Activated naive CD4-positive, alpha-beta T cell treated with anti-CD3 and anti-CD28 coated beads, Interleukin-2, amount 50 U/mL, for 72 hours (primary cell): Measurements from ENCODE around the gene TMOD4. TPM values are rescaled to one million over a fixed set of nuclear protein-coding genes. Genes with fewer than 3 reads are reported as not detected.

Experiments used
- ATAC-seq, 2 donors: fragments of 150-1000 bp; cut with Tn5 transposase; 2 replicates each; pipeline ENCODE4 v1.10.0; 2021; ENCODE audit warnings: mild to moderate bottlenecking in 2 of 2, moderate library complexity in 2 of 2
- DNase-seq, 2 donors: peaks; one replicate each; pipeline ENCODE4 v3.0.0; 2021 to 2022; ENCODE audit warnings: low spot score in 2 of 2
- H3K27ac Mint-ChIP-seq, 2 donors: one replicate each; pipeline ENCODE4 v1.8.0; 2022; ENCODE audit warnings: mild to moderate bottlenecking in 2 of 2, mixed read lengths in 2 of 2
- H3K36me3 Mint-ChIP-seq, 2 donors: one replicate each; pipeline ENCODE4 v1.8.0; 2022; ENCODE audit warnings: mixed read lengths in 2 of 2
- H3K9me3 Mint-ChIP-seq, 2 donors: one replicate each; pipeline ENCODE4 v1.8.0; 2022; ENCODE audit warnings: mixed read lengths in 2 of 2
- total RNA-seq, 2 donors: library from RNA; stranded (reverse); gene quantifications; one replicate each; pipeline ENCODE4 v1.2.3, GENCODE V29; 2022

Gene TMOD4
- total RNA-seq, 2 donors from 2014 or later, result 0.77 to 0.78 TPM

DNA sequence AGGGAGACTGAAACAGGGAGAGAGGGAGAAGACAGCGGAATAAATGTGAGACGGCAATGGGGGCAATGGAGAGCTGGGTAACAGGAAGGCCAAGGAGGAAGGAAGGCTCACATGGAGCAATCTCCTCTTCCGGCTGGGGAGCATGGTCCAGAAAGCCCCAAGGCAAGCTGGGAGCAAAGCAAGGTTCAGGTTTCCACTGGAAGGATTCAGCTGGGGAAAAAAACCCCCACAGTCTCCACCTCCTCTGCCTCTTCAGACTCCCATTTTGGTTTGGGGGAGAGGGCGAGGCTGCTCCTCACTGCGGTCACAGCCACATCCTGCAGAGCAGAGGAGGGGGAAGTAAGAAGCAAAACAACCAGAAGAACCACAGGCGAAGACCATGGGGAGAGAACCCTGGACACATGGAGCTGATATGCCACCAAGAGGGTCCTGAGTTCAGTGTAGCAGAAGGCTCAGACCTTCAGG, 18.7 kb downstream of the TMOD4 start:
- ATAC-seq (peak; percentile 47 to 66), DNase-seq (peak; percentile 50 to 77)
- Mint-ChIP-seq H3K36me3 (peaks cover 28 to 33% of the 10 kb centered on the region in 2 donors), H3K9me3 (no peaks in the 10 kb centered on the region), H3K27ac (peak overlapping the region; percentile 97)

DNA sequence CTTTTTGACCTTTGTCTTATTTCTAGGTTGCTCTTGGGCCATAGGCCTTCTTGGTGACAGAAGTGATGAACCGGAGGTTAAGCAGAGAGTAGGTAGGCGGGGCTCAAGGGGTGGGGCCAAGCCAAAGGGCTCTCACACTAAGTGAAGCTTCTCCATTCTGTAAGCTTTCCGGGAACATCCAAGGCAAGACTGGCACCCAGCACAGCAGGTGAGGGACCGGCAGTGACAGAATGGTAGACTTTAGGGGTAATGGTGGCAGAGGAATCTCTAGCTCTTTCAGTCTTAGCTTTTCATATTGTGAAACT, 19.3 kb downstream of the TMOD4 start, which contains the start of gene TNFAIP8L2:
TSS of gene TNFAIP8L2 (plus strand) at position 135 of the 305 bp plus-strand sequence. CDS start 2,049 bp downstream, outside the sequence.
- no peaks in the 10 kb centered on the region for H3K9me3 Mint-ChIP-seq
- ATAC-seq, result peak; percentile 84 to 86

DNA sequence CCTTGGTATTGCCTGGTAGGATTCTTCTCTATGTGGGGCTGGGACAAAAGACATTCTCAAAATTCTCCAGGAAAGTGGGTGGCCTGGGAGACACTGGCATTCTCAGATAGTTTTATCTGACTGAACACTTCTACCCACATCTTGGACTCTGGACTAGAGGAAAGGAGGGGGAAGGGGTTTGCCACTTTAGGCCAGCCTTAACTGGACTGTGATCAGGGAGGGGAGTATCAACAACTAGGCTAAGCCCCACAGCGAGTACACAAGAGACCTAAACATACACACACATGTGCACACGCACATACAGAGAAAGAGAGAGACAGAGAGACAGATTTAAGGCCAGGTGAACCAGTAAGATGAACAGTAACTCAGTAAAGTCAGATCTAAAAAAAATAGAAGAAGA, 28.1 kb downstream of the TMOD4 start:
- DNase-seq (no peak), ATAC-seq (no peak)
- no peaks in the 10 kb centered on the region for H3K9me3 Mint-ChIP-seq
- peak overlapping the region in 1 of 2 donors; percentile 64 for H3K27ac Mint-ChIP-seq
- H3K36me3 Mint-ChIP-seq, result no peaks in the 10 kb centered on the region

More for the DNA sequence above, 19.3 kb downstream of the TMOD4 start, which contains the start of gene TNFAIP8L2:
- Mint-ChIP-seq H3K36me3 (peaks cover 28 to 33% of the 10 kb centered on the region in 2 donors), H3K27ac (peak within 1 kb of the TSS; percentile 97)
- peak in 1 of 2 donors; percentile 73 for DNase-seq

DNA sequence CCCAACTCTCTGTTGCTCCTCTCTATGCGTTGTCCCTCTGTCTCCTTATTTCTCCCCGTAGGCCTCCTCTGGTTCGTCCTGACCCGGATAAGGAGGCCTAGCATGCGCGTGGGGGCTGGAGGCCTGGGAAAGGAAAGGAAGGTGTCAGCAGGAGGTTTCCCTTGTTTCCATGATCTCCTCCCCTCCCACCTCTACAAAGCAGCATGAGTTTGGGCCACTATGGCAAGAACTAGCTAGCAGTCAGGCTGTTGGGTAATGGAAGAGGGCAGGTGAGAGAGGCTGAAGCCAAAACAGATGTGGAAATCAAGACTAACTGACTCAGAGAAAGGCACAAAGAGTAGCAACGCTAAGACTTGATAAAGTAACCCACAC, 28.7 kb downstream of the TMOD4 start:
- no peak for DNase-seq
- Mint-ChIP-seq H3K9me3 (no peaks in the 10 kb centered on the region), H3K27ac (peak overlapping the region in 1 of 2 donors; percentile 64), H3K36me3 (no peaks in the 10 kb centered on the region)
- ATAC-seq, result no peak

DNA sequence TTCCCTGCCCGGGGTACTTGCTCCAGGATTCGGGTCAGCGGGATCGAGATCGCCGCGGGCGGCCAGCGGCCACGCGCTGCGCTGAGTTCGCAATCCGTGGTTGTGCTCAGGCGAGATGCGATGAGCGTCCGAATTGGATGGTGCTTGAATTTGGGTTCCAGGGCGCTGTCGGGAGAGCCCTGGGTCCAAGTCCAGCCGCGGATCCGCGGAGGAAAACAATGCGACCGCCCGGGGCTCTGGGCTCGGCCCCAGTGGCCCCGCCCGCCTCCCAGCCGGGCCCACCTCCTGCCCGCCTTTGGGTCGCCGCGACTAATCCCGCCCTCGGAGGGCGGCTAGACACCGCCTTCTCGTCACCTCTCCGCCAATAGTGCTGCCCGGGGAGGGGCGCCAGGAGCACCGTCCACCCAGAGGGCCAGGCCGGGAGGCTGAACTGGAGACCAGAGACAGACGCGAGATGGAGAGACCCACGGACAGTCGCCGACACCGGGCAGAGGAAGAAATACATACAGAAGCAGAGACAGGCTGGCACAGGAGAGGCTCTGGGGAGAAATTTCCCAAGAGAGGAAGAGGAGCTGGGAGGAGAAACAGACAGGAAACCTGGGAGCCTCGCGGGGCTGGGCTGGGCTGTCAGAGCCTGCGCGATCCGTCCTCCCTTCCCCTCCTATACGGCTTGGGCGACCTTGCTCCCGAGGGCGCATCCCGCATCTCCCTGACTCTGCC, 29.2 kb downstream of the TMOD4 start, which contains the start of gene SEMA6C:
TSS of gene SEMA6C (minus strand) at position 220 of the 720 bp plus-strand sequence. CDS start 4,010 bp downstream, outside the sequence.
- ATAC-seq (peak; percentile 100), DNase-seq (peak; percentile 89 to 90)
- Mint-ChIP-seq H3K27ac (peak within 1 kb of the TSS; percentile 64 to 73), H3K9me3 (no peaks in the 10 kb centered on the region), H3K36me3 (no peaks in the 10 kb centered on the region)

DNA sequence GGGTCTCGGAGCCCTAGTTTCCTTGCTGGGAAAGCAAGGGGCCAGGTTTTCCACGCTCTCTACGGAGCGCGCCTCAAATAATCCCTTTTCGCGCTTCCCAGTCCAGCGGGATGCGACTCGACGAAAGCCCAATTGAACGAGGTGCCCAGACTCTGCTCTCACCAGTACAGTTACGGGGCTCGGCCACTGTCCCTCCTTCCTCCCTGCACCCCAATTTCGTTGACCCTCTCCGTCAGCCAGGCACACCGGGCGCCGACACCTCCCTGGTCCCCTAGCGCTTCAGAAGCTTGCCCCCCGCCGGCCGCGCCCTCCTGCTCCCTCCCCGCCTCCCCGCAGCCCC, 29.7 kb downstream of the TMOD4 start:
- DNase-seq (no peak), ATAC-seq (peak in 1 of 2 donors; percentile 13)
- Mint-ChIP-seq H3K36me3 (no peaks in the 10 kb centered on the region), H3K27ac (peak overlapping the region in 1 of 2 donors; percentile 64), H3K9me3 (no peaks in the 10 kb centered on the region)

DNA sequence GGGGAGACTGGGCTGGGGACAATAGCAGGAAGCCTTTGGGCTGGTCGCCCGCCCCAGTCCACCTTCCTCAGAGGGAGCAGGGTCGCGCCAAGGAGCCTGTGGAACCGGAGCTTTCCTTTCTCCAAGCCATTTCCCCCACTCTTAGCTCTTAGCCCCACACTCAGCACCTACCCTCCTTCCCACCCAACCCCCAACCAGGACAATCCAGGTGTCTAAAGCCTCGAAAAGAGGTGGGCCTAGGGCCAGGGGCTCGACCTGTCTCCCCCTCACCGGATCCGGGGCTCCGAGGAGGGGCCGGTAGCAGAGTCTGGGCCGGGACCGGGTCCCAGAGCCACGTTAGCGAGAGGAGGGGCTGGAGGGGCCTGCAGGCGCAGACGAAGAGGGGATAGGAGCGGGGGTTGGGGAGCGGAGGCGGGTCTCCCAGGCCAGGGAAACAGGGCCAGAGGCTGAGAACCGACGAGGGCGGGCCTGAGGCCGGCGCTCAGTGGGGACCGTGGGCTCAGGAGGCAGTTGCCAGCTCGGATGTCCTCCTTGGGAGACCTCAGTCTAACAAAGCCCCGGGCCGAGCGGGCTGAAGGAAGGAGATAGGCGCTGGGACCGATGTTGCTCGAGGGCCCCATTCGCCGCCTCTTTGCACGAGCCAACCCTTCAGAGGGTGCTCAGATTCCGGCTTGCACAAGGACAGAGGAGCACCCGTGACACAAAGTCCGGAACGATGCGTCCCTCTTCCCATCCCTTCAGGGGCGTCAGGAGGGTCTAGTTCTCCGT, 30.3 kb downstream of the TMOD4 start:
- H3K9me3 Mint-ChIP-seq, result no peaks in the 10 kb centered on the region
- no peak for DNase-seq
- H3K36me3 Mint-ChIP-seq, result no peaks in the 10 kb centered on the region
- no peak overlapping the region for H3K27ac Mint-ChIP-seq
- ATAC-seq, result no peak

DNA sequence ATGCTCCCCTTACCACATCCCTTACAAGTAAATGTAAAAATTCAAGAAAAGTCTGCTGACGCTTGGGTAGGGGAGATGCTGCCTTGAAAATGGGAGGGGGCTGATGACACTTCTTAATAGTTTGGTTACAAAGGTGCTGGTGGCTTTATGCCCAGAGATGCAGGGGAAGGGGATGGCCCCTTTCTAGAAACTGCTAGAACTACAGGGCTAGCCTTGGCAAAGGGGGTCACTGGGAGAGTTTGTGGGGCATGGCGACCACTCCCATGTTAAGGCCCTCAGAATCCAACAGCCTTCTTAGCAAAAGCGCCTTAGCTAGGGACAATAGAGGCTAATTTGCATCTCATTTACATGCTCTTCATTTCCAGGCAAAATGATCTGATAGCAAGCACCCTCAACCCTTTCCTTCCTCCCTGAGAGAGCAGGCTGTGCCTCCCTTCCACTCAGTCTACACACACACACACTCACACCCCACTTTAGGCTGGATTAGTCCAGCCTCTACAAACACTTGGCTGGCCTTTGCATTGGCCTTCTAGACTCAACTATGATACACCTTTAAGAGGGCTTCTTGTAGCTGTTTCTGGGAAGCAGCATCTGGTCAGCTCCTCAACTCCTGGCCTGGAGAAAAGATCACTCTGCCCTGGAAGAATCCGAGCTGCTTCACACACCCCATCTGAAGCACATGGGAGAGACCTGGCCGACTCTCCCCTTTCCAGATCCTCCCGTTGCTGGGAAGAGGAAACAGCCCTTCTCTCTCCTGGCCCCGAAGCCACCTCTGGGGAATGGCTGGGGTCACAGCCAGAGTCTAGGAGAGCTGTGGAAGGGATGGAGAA, 31.1 kb downstream of the TMOD4 start:
- Mint-ChIP-seq H3K36me3 (no peaks in the 10 kb centered on the region), H3K9me3 (no peaks in the 10 kb centered on the region), H3K27ac (no peak overlapping the region)
- ATAC-seq (no peak), DNase-seq (no peak)

DNA sequence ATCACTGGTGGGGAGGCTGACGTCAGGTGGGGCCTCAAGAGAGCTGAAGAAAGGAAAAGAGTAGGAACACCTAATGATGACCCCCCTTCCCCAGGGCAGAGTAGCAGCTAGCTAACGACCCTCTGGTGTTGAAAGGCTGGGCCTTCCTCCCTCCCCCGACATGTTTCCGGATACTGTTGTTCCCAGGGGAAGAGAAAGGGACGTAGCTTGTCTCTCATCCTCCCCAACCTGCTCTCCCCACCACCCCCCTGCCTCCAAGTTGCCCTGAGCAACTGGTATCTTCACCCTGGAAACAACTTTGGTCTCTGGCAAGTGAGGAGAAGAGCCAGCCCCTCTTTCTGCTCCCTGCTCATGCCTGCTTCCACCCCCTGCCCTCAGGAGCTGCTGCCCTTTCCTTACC, 31.8 kb downstream of the TMOD4 start:
- no peak overlapping the region for H3K27ac Mint-ChIP-seq
- H3K36me3 Mint-ChIP-seq, result no peaks in the 10 kb centered on the region
- H3K9me3 Mint-ChIP-seq, result no peaks in the 10 kb centered on the region
- ATAC-seq (no peak), DNase-seq (no peak)

DNA sequence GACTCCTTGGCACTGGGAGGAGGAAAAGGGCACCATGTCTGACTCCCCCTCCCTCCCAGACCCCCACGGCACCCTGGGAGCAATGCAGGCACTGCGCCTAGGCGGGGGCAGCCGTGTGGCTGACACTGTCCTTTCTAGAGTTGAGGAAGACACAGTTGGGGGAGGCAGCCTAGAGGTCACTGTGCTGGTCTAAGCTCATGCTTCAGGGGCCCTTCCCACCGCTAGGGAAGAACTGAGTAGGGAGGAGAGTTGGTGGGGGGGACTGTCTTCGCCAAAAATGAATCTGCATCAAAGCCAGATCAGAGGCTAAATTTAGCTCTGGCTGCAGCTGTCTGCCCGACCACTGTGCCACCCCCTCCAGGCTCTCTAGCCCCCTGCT, 32.7 kb downstream of the TMOD4 start:
- no peak for DNase-seq
- ATAC-seq, result no peak
- Mint-ChIP-seq H3K36me3 (no peaks in the 10 kb centered on the region), H3K9me3 (no peaks in the 10 kb centered on the region), H3K27ac (no peak overlapping the region)

DNA sequence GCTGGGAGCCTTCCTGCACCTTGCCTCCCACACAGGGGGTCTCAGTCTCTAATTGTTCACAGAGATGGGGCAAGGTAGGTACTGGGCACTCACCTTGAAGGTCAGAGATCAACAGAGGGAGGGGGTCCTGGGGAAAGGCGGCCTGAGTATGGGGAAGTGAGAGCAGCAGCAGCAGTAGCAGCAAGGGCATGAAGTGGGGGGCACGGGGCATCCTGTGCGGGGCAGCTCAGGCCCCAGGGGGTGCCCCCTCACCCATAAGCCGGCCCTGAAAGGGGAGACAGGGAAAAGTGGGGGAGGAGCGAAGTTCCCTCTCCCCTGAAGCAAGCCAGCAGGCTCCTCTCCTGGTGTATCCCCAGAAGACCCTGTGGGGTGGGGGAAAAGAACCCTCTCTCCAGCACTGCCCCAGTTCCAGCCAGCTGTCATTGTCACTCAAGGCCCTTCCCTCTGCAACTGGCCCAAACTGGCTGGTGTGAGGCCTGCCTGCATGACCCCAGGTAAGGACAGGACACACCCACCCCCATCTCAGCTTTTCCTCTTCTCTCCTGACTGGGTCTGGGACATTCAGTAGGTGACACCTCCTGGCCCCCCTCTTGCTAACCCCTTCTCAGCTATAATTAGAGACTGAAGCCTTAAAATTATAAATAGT, 33.2 kb downstream of the TMOD4 start:
- H3K36me3 Mint-ChIP-seq, result no peaks in the 10 kb centered on the region
- DNase-seq (no peak), ATAC-seq (no peak)
- H3K27ac Mint-ChIP-seq, result no peak overlapping the region
- H3K9me3 Mint-ChIP-seq, result no peaks in the 10 kb centered on the region

DNA sequence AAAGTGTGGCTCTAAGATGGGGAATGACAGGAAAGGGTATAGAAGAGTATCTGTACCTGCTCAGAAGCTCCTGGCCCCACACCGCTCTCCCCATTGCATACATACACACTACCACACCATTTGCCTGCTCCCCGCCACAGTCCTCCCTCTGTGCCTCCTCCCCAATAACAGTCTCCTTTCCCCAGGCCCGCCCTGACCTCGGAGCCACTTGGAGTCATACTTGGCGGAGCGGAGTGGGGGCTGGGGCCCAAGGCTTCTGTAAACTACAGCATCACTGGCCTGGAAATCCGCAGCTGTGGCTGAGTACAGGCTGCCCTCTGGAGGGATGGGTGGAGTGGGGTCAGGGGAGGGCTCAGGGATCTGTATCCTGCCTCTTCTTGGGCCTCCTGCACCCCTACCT, 38.0 kb downstream of the TMOD4 start:
- Mint-ChIP-seq H3K27ac (no peak overlapping the region), H3K9me3 (no peaks in the 10 kb centered on the region), H3K36me3 (no peaks in the 10 kb centered on the region)
- ATAC-seq, result no peak
- DNase-seq, result no peak

DNA sequence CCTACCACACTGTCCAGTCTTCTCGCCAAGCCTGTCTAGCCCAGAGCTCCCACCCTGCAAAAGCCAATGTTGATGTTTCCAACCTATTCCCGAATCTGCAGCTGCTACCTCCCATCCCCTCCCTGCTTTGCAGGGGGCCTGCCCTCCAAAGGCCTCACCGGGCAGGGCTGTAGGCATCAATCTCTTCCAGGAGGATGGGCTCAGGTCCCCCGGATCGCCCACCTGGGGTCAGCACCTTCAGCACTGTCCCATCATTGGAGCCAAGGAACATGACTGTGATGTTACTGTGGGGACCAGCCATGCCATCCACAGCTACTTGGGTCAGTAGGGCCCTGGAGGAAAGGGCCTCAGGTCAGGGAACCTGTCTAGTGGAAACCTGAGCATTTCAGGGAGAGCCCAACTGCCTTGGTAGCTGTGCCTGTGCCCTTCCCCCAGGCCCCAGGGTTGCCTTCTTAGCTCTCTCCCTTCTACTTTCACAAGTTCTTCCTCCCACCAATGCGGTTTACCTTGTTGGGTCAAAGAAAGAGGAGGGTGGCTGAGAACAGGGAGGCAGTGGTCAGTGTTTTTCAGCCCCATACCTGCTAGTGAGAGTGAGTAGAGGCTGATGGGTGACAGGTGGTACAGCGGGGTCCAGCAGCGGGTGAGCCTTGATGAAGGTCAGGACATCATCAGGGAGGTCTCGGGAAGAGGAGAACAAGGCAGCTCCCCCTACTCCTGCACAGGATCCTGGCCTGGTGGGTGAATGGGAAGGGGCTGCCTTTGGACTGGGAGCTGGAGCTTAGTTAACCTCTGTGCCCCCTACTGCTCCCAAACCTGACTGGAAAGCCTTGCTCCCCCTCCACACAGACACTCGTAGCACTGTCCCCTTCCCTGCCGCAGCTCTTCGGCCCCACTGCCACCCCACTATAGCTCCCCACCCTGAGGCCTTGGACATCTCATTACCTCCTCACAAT, 40.1 kb downstream of the TMOD4 start:
- Mint-ChIP-seq H3K27ac (peak overlapping the region in 1 of 2 donors; percentile 4), H3K9me3 (no peaks in the 10 kb centered on the region), H3K36me3 (no peaks in the 10 kb centered on the region)
- ATAC-seq (no peak), DNase-seq (no peak)

DNA sequence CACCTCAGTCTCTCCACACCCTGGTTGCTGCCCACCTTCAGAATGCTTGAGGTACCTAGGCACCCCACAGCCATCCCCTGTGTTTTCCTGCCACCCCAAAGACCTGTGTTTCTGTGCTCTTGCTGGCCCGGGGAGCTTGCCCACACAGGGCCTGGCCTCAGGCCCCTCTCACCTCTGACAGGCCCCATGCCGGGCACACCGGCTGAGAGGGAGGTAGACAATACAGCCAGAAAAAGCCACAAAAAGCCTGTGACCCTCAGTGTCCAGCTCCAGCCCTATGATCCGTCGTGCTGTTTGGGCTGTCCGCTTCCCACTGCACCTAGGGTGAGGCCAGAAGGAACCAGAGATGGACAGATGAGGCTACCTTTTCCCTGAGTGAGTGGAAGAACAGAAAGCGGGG, 40.8 kb downstream of the TMOD4 start:
- ATAC-seq (no peak), DNase-seq (no peak)
- Mint-ChIP-seq H3K27ac (peak overlapping the region in 1 of 2 donors; percentile 46), H3K9me3 (no peaks in the 10 kb centered on the region), H3K36me3 (no peaks in the 10 kb centered on the region)

DNA sequence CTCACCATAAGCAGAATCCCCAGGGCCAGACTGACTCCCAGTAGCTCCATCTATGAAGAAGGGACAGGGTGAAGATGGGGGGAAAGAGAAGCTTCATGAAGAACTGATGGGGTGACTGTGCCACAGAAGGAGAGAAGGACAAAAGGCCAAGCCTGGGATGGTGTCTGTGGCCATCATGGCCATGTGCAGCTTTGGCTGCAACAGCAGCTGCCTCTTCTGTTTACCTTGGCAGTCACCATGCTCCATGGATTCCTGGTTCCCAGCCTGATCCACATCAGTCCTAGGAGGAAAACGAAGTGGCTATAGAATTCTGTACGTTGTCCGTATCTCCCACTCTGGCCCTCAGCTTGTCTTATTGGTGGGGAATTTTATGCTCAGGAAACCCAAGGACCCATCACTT, 41.4 kb downstream of the TMOD4 start:
- Mint-ChIP-seq H3K9me3 (no peaks in the 10 kb centered on the region), H3K27ac (no peak overlapping the region), H3K36me3 (no peaks in the 10 kb centered on the region)
- no peak for ATAC-seq
- no peak for DNase-seq
